Mesodermal cell (in vitro differentiated cells): ENCODE results near the gene ANKMY1.

Experiments used
- H3K27ac ChIP-seq: 2 replicates; pipeline ENCODE4 v1.7.0; 2013; ENCODE audit warnings: mild to moderate bottlenecking, low read depth, low read length, moderate library complexity; ENCODE audit not compliant: severe bottlenecking
- H3K36me3 ChIP-seq: 2 replicates; pipeline ENCODE4 v1.7.1; 2013; ENCODE audit warnings: mild to moderate bottlenecking, low read length, moderate library complexity; ENCODE audit not compliant: control insufficient read depth, insufficient read depth
- H3K4me1 ChIP-seq: one replicate; pipeline ENCODE4 v1.7.1; 2013; ENCODE audit warnings: mild to moderate bottlenecking, low read length; ENCODE audit not compliant: insufficient read depth, control insufficient read depth, poor library complexity, severe bottlenecking
- H3K4me3 ChIP-seq: 2 replicates; pipeline ENCODE4 v1.7.0; 2013; ENCODE audit warnings: low read length, control low read depth, mild to moderate bottlenecking; ENCODE audit not compliant: insufficient read depth, poor library complexity, severe bottlenecking; ENCODE audit errors: extremely low read depth
- H3K9me3 ChIP-seq: 2 replicates; pipeline ENCODE4 v1.7.1; 2013; ENCODE audit warnings: mild to moderate bottlenecking, low read length, moderate library complexity; ENCODE audit not compliant: control insufficient read depth
- WGBS, 2 experiments: methylation state at CpG; one replicate each; pipeline ENCODE4 v1.1.5; 2013; ENCODE audit warnings: missing lambda C conversion rate in 2 of 2; ENCODE audit not compliant: insufficient coverage in 2 of 2; 5-methylcytosine and 5-hydroxymethylcytosine counted together

The ANKMY1 gene

DNA sequence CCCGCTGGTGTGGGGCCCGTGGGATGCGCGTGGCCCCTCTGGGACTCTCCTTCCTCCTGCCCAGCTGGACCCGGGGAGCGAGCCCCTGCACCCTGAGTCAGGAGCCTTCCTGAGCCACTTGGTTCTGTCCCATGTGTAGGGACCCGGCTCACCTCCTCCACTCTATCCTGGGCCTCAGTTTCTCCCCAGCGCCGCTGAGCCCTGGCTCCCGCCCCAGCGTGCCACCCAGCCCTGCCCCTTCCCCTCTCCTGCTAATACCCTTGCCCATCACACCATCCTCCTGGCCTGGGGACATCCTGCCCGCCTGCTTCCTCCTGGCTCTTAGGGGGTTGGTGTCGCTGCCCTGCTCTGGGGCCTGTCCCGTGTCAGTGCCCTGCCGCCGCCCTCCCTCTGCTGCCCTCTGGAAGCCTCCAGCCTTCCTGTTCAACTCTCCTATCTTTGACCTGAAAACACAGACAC, 97.5 kb downstream of the ANKMY1 start:
- H3K9me3 ChIP-seq = no peaks in the 10 kb centered on the region
- WGBS, 2 experiments = 92 to 94% methylated on average over 14 to 15 of the region's 16 CpGs
- H3K4me1 ChIP-seq = peaks cover 27% of the 10 kb centered on the region
- H3K36me3 ChIP-seq = peaks cover 39% of the 10 kb centered on the region
- no peak overlapping the region for H3K27ac ChIP-seq
- H3K4me3 ChIP-seq = no peak overlapping the region

DNA sequence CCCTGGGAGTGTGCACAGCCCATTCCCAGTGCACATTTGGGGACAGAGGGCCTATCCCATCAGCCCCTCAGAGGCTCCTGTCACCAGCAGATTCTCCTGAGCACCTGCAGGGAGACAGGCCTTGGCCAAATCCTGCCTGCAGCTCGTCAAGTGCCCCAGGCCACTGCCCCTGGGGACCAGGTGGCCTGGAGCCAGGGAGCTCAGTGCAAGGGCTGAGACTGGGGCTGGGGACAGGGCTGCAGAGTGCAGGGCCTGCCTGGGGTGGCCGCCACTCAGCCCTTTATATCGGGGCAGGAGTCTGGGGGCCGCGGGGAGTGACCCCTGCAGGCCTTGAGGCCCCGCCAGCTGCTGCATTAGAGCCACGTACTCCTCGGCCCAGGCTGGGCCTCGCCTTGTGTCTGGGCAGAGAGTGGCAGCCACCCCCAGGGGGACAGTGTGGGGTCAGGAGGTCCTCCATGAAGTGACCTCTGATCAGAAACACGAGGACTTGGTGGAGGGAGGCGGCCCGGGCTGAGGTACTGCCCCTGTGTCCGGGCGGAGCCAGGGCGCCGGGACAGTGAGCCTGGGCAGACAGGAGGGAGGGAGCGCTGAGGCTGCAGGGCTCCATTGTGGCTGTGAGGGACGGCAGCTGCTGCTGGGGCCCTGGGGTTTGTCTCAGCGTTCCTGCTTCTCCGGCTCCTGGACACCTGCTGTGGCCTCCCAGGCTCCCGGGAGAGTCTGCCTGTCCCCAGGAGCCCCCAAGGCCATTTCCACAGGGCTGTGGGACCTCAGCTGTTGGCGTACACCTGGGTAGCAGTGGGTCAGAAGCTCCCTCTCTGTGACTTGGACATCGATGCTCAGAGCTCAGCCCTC, 98.2 kb downstream of the ANKMY1 start:
- 80 to 89% methylated on average over 17 to 23 of the region's 23 CpGs for WGBS, 2 experiments
- H3K36me3 ChIP-seq = peaks cover 34% of the 10 kb centered on the region
- no peak overlapping the region for H3K27ac ChIP-seq
- peaks cover 32% of the 10 kb centered on the region for H3K4me1 ChIP-seq
- H3K4me3 ChIP-seq = no peak overlapping the region
- H3K9me3 ChIP-seq = no peaks in the 10 kb centered on the region

DNA sequence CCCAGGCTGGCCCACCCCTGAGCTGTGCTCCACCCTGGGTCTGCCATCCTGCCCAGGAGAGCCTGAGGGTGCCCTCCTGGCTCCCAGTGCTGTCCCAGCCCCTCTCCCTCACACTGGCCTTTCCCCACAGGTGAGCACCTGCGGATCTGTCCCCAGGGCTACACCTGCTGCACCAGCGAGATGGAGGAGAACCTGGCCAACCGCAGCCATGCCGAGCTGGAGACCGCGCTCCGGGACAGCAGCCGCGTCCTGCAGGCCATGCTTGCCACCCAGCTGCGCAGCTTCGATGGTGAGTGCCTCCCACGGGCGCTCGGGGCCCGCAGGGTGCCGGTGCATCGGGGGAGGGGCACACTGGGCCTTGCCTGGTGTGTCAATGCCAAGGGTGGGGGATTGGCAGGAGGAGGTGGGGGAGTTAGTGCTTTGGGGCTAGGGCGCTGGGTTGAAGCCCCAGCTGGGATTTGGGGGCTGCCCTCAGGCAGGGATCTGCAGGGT, 98.8 kb downstream of the ANKMY1 start:
- Histone ChIP-seq H3K36me3 (peaks cover 32% of the 10 kb centered on the region), H3K4me3 (no peak overlapping the region), H3K4me1 (peaks cover 39% of the 10 kb centered on the region), H3K9me3 (no peaks in the 10 kb centered on the region), H3K27ac (no peak overlapping the region)
- 94 to 96% methylated on average over 10 to 11 of the region's 18 CpGs for WGBS, 2 experiments

- H3K9me3 ChIP-seq = no peaks in the 10 kb centered on the region
- H3K4me1 ChIP-seq = peaks cover 40% of the 10 kb centered on the region
- H3K4me3 ChIP-seq = no peak overlapping the region
- 88 to 90% methylated on average over 11 to 12 of the region's 16 CpGs for WGBS, 2 experiments
- no peak overlapping the region for H3K27ac ChIP-seq
- peaks cover 29% of the 10 kb centered on the region for H3K36me3 ChIP-seq
These were observed 99.5 kb downstream of the ANKMY1 start for GRCh38 chr2:240458044-240458899.

DNA sequence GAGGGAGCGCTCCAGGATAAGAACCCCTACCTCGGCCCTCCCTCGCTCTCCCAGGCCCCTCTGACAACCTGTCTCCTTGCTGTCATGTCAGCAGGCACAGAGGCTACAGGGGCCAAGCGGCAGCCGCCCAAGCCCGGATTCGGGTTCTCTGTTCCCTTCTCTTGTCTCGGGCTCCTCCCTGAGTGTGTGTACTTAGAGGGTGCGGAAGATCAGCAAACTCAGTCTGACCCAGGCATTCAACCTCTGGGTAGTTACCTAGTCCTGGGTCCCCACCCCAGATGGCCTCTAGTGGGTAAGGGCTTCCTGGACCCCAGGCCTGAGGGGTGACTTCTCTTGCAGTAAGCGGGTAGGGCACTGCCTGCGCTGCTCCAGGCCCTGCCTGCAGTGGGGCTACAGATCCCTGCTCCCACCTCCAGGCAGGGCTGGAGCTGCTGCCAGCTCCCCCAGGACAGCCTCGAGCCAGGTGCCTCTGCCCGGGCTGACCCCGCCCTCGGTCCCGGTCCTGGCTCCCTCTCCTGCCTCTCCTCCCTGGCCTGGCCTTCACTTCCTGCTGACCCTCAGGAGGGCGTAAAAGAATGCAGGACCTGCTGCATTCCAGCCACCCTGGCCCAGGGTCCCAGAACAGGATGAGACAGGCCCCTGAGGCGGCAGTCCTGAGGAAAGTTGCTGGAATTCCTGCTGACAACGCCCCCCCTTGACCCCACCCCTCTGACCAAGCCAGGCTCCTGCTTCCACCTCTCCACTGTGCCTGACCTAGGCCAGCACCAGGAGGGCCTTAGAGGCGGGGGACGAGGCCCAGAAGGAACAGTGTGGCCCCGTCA, 100.4 kb downstream of the ANKMY1 start:
- Histone ChIP-seq H3K27ac (no peak overlapping the region), H3K9me3 (no peaks in the 10 kb centered on the region), H3K4me3 (no peak overlapping the region), H3K36me3 (peaks cover 23% of the 10 kb centered on the region), H3K4me1 (peaks cover 40% of the 10 kb centered on the region)
- WGBS, 2 experiments = 47% methylated on average over 17 to 18 of the region's 22 CpGs

- Histone ChIP-seq H3K4me1 (peaks cover 47% of the 10 kb centered on the region), H3K9me3 (no peaks in the 10 kb centered on the region), H3K36me3 (peaks cover 16% of the 10 kb centered on the region), H3K27ac (no peak overlapping the region), H3K4me3 (no peak overlapping the region)
- WGBS, 2 experiments = 72 to 74% methylated on average over 12 to 13 of the region's 17 CpGs
These were observed 101.2 kb downstream of the ANKMY1 start for GRCh38 chr2:240456447-240457222.

GRCh38 chr2:240455647-240456446, 101.9 kb downstream of the ANKMY1 start:
- Histone ChIP-seq H3K9me3 (no peaks in the 10 kb centered on the region), H3K4me1 (peaks cover 51% of the 10 kb centered on the region), H3K4me3 (no peak overlapping the region), H3K27ac (no peak overlapping the region), H3K36me3 (peaks cover 12% of the 10 kb centered on the region)
- whole genome bisulfite sequencing, 2 experiments = 14 to 20% methylated on average over 19 to 25 of the region's 55 CpGs

- Histone ChIP-seq H3K27ac (no peak overlapping the region), H3K4me3 (no peak overlapping the region), H3K9me3 (no peaks in the 10 kb centered on the region), H3K36me3 (peaks cover 7% of the 10 kb centered on the region), H3K4me1 (peaks cover 55% of the 10 kb centered on the region)
- 0 to 4% methylated on average over 5 of the region's 7 CpGs for WGBS, 2 experiments
These were observed 102.5 kb downstream of the ANKMY1 start for GRCh38 chr2:240455272-240455646.

DNA sequence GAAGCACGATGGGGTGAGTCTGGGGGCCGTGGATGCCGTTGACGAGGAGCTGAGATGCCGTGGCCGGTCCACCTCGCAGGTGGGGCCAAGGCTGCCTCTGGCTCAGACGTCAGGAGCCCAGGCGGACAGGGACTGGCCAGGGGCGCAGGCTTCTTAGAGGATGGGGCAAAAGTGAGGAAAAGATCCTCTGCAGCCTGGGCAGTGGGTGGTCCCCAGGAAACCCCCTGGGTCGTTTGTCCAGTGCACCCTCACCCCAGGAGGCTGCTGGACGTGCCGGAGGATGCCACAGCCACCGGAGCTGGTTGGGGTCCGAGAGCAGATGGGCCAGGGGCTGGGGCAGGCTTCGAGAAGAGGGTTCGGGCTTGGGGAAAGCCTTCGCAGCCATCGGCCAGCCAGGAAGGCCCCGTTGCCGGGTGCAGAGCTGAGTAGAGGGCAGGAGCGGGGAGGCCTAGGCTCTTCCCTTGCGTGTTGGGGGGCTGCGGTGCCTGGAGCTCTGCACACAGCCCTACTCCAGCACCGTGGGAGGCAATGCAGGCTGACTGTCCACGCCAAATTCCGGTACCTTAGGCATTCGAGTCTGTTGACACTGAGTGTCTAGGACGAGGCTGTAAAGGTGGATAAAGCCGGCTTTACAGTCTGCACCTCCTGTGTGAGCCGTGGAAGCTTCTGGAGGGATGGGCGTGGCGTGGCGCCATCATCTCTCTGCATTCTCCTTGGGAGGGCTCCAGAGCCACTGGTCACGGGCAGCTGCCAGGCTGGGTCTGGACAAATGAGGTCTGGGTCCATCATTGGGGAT, 103.5 kb downstream of the ANKMY1 start:
- Histone ChIP-seq H3K36me3 (peaks cover 5% of the 10 kb centered on the region), H3K27ac (no peak overlapping the region), H3K9me3 (no peaks in the 10 kb centered on the region), H3K4me3 (peak overlapping the region; percentile 24), H3K4me1 (peaks cover 64% of the 10 kb centered on the region)
- 20 to 31% methylated on average over 27 to 35 of the region's 35 CpGs for WGBS, 2 experiments
